Measurements from ENCODE around the gene OR10C1. TPM values are rescaled to one million over a fixed set of nuclear protein-coding genes. Genes with fewer than 3 reads are reported as not detected.

The OR10C1 gene
- total RNA-seq, 1 donor from 2014 or later = not detected

GRCh38 chr6:29466241-29466640 lies 27.1 kb downstream of the OR10C1 start:
- Histone ChIP-seq H3K9ac (ENCODE audit: low read depth in 1 of 3, low read length in 3 of 3) (no peak overlapping the region), H3K27me3 (ENCODE audit: control insufficient read depth in 3 of 3, insufficient read depth in 3 of 3, low read length in 3 of 3) (peaks cover 0 to 2% (median 0%) of the 10 kb centered on the region in 3 donors), H3K4me1 (ENCODE audit: control insufficient read depth in 3 of 3, insufficient read depth in 3 of 3, low read length in 3 of 3) (no peaks in the 10 kb centered on the region), H3K9me3 (ENCODE audit: control insufficient read depth in 3 of 3, low read length in 3 of 3) (no peaks in the 10 kb centered on the region), H3K27ac (ENCODE audit: low read depth, low read length) (no peak overlapping the region), H3K4me3 (ENCODE audit: low read length in 3 of 3) (no peak overlapping the region), H3K36me3 (ENCODE audit: control insufficient read depth in 3 of 3, insufficient read depth in 3 of 3, low read length in 3 of 3) (no peaks in the 10 kb centered on the region)

- Histone ChIP-seq H3K36me3 (ENCODE audit: control insufficient read depth in 3 of 3, insufficient read depth in 3 of 3, low read length in 3 of 3) (no peaks in the 10 kb centered on the region), H3K9me3 (ENCODE audit: control insufficient read depth in 3 of 3, low read length in 3 of 3) (peaks cover 0 to 2% (median 0%) of the 10 kb centered on the region in 3 donors), H3K27me3 (ENCODE audit: control insufficient read depth in 3 of 3, insufficient read depth in 3 of 3, low read length in 3 of 3) (peaks cover 0 to 4% (median 0%) of the 10 kb centered on the region in 3 donors), H3K4me3 (ENCODE audit: low read length in 3 of 3) (no peak overlapping the region), H3K4me1 (ENCODE audit: control insufficient read depth in 3 of 3, insufficient read depth in 3 of 3, low read length in 3 of 3) (no peaks in the 10 kb centered on the region), H3K27ac (ENCODE audit: low read depth, low read length) (no peak overlapping the region), H3K9ac (ENCODE audit: low read depth in 1 of 3, low read length in 3 of 3) (no peak overlapping the region)
Measured at GRCh38 chr6:29474996-29475395, 35.9 kb downstream of the OR10C1 start.

- no peak overlapping the region for H3K27ac ChIP-seq (ENCODE audit: low read depth, low read length)
- H3K4me1 ChIP-seq (ENCODE audit: control insufficient read depth in 3 of 3, insufficient read depth in 3 of 3, low read length in 3 of 3) = no peaks in the 10 kb centered on the region
- H3K27me3 ChIP-seq (ENCODE audit: control insufficient read depth in 3 of 3, insufficient read depth in 3 of 3, low read length in 3 of 3) = peaks cover 0 to 4% (median 0%) of the 10 kb centered on the region in 3 donors
- H3K36me3 ChIP-seq (ENCODE audit: control insufficient read depth in 3 of 3, insufficient read depth in 3 of 3, low read length in 3 of 3) = no peaks in the 10 kb centered on the region
- no peak overlapping the region for H3K9ac ChIP-seq (ENCODE audit: low read depth in 1 of 3, low read length in 3 of 3)
- H3K4me3 ChIP-seq (ENCODE audit: low read length in 3 of 3) = no peak overlapping the region
- peaks cover 0 to 2% (median 0%) of the 10 kb centered on the region in 3 donors for H3K9me3 ChIP-seq (ENCODE audit: control insufficient read depth in 3 of 3, low read length in 3 of 3)
Measured at GRCh38 chr6:29477923-29478450, 38.9 kb downstream of the OR10C1 start.

GRCh38 chr6:29478740-29479139 lies 39.6 kb downstream of the OR10C1 start:
- Histone ChIP-seq H3K9me3 (ENCODE audit: control insufficient read depth in 3 of 3, low read length in 3 of 3) (no peaks in the 10 kb centered on the region), H3K27ac (ENCODE audit: low read depth, low read length) (no peak overlapping the region), H3K36me3 (ENCODE audit: control insufficient read depth in 3 of 3, insufficient read depth in 3 of 3, low read length in 3 of 3) (no peaks in the 10 kb centered on the region), H3K27me3 (ENCODE audit: control insufficient read depth in 3 of 3, insufficient read depth in 3 of 3, low read length in 3 of 3) (peaks cover 0 to 4% (median 0%) of the 10 kb centered on the region in 3 donors), H3K4me3 (ENCODE audit: low read length in 3 of 3) (no peak overlapping the region), H3K9ac (ENCODE audit: low read depth in 1 of 3, low read length in 3 of 3) (no peak overlapping the region), H3K4me1 (ENCODE audit: control insufficient read depth in 3 of 3, insufficient read depth in 3 of 3, low read length in 3 of 3) (no peaks in the 10 kb centered on the region)

GRCh38 chr6:29479560-29479959 lies 40.5 kb downstream of the OR10C1 start:
- Histone ChIP-seq H3K27me3 (ENCODE audit: control insufficient read depth in 3 of 3, insufficient read depth in 3 of 3, low read length in 3 of 3) (peaks cover 0 to 4% (median 0%) of the 10 kb centered on the region in 3 donors), H3K4me1 (ENCODE audit: control insufficient read depth in 3 of 3, insufficient read depth in 3 of 3, low read length in 3 of 3) (no peaks in the 10 kb centered on the region), H3K4me3 (ENCODE audit: low read length in 3 of 3) (no peak overlapping the region), H3K36me3 (ENCODE audit: control insufficient read depth in 3 of 3, insufficient read depth in 3 of 3, low read length in 3 of 3) (no peaks in the 10 kb centered on the region), H3K27ac (ENCODE audit: low read depth, low read length) (no peak overlapping the region), H3K9me3 (ENCODE audit: control insufficient read depth in 3 of 3, low read length in 3 of 3) (no peaks in the 10 kb centered on the region), H3K9ac (ENCODE audit: low read depth in 1 of 3, low read length in 3 of 3) (no peak overlapping the region)

GRCh38 chr6:29483186-29483585 lies 44.1 kb downstream of the OR10C1 start:
- Histone ChIP-seq H3K27ac (ENCODE audit: low read depth, low read length) (no peak overlapping the region), H3K9ac (ENCODE audit: low read depth in 1 of 3, low read length in 3 of 3) (no peak overlapping the region), H3K4me3 (ENCODE audit: low read length in 3 of 3) (no peak overlapping the region), H3K27me3 (ENCODE audit: control insufficient read depth in 3 of 3, insufficient read depth in 3 of 3, low read length in 3 of 3) (peaks cover 0 to under 1% (median 0%) of the 10 kb centered on the region in 3 donors), H3K36me3 (ENCODE audit: control insufficient read depth in 3 of 3, insufficient read depth in 3 of 3, low read length in 3 of 3) (no peaks in the 10 kb centered on the region), H3K9me3 (ENCODE audit: control insufficient read depth in 3 of 3, low read length in 3 of 3) (no peaks in the 10 kb centered on the region), H3K4me1 (ENCODE audit: control insufficient read depth in 3 of 3, insufficient read depth in 3 of 3, low read length in 3 of 3) (no peaks in the 10 kb centered on the region)

- H3K27me3 ChIP-seq (ENCODE audit: control insufficient read depth in 3 of 3, insufficient read depth in 3 of 3, low read length in 3 of 3) = no peaks in the 10 kb centered on the region
- no peak overlapping the region for H3K9ac ChIP-seq (ENCODE audit: low read depth in 1 of 3, low read length in 3 of 3)
- H3K4me3 ChIP-seq (ENCODE audit: low read length in 3 of 3) = no peak overlapping the region
- H3K9me3 ChIP-seq (ENCODE audit: control insufficient read depth in 3 of 3, low read length in 3 of 3) = no peaks in the 10 kb centered on the region
- H3K4me1 ChIP-seq (ENCODE audit: control insufficient read depth in 3 of 3, insufficient read depth in 3 of 3, low read length in 3 of 3) = no peaks in the 10 kb centered on the region
- no peaks in the 10 kb centered on the region for H3K36me3 ChIP-seq (ENCODE audit: control insufficient read depth in 3 of 3, insufficient read depth in 3 of 3, low read length in 3 of 3)
- no peak overlapping the region for H3K27ac ChIP-seq (ENCODE audit: low read depth, low read length)
Measured at GRCh38 chr6:29483735-29484134, 44.6 kb downstream of the OR10C1 start.

GRCh38 chr6:29486577-29486976 lies 47.5 kb downstream of the OR10C1 start:
- Histone ChIP-seq H3K27ac (ENCODE audit: low read depth, low read length) (no peak overlapping the region), H3K9me3 (ENCODE audit: control insufficient read depth in 3 of 3, low read length in 3 of 3) (peaks cover 0 to 2% (median 0%) of the 10 kb centered on the region in 3 donors), H3K36me3 (ENCODE audit: control insufficient read depth in 3 of 3, insufficient read depth in 3 of 3, low read length in 3 of 3) (no peaks in the 10 kb centered on the region), H3K9ac (ENCODE audit: low read depth in 1 of 3, low read length in 3 of 3) (no peak overlapping the region), H3K27me3 (ENCODE audit: control insufficient read depth in 3 of 3, insufficient read depth in 3 of 3, low read length in 3 of 3) (no peaks in the 10 kb centered on the region), H3K4me1 (ENCODE audit: control insufficient read depth in 3 of 3, insufficient read depth in 3 of 3, low read length in 3 of 3) (no peaks in the 10 kb centered on the region), H3K4me3 (ENCODE audit: low read length in 3 of 3) (no peak overlapping the region)

- no peak overlapping the region for H3K4me3 ChIP-seq (ENCODE audit: low read length in 3 of 3)
- H3K9me3 ChIP-seq (ENCODE audit: control insufficient read depth in 3 of 3, low read length in 3 of 3) = peaks cover 0 to 2% (median 0%) of the 10 kb centered on the region in 3 donors
- no peak overlapping the region for H3K27ac ChIP-seq (ENCODE audit: low read depth, low read length)
- H3K36me3 ChIP-seq (ENCODE audit: control insufficient read depth in 3 of 3, insufficient read depth in 3 of 3, low read length in 3 of 3) = no peaks in the 10 kb centered on the region
- no peak overlapping the region for H3K9ac ChIP-seq (ENCODE audit: low read depth in 1 of 3, low read length in 3 of 3)
- H3K27me3 ChIP-seq (ENCODE audit: control insufficient read depth in 3 of 3, insufficient read depth in 3 of 3, low read length in 3 of 3) = no peaks in the 10 kb centered on the region
- no peaks in the 10 kb centered on the region for H3K4me1 ChIP-seq (ENCODE audit: control insufficient read depth in 3 of 3, insufficient read depth in 3 of 3, low read length in 3 of 3)
Measured at GRCh38 chr6:29487131-29487530, 48.0 kb downstream of the OR10C1 start.

- Histone ChIP-seq H3K9me3 (ENCODE audit: control insufficient read depth in 3 of 3, low read length in 3 of 3) (peaks cover 0 to 2% (median 0%) of the 10 kb centered on the region in 3 donors), H3K9ac (ENCODE audit: low read depth in 1 of 3, low read length in 3 of 3) (no peak within 1 kb of the TSS), H3K4me1 (ENCODE audit: control insufficient read depth in 3 of 3, insufficient read depth in 3 of 3, low read length in 3 of 3) (no peaks in the 10 kb centered on the region), H3K36me3 (ENCODE audit: control insufficient read depth in 3 of 3, insufficient read depth in 3 of 3, low read length in 3 of 3) (no peaks in the 10 kb centered on the region), H3K27ac (ENCODE audit: low read depth, low read length) (no peak within 1 kb of the TSS), H3K4me3 (ENCODE audit: low read length in 3 of 3) (no peak within 1 kb of the TSS), H3K27me3 (ENCODE audit: control insufficient read depth in 3 of 3, insufficient read depth in 3 of 3, low read length in 3 of 3) (no peaks in the 10 kb centered on the region)
Measured at GRCh38 chr6:29487660-29488059, 48.6 kb downstream of the OR10C1 start, which contains the start of gene MAS1L. TSS of gene MAS1L (minus strand) at chr6:29487956. CDS start at chr6:29487902, 54 bp downstream.
